SKM-1 treated with dmso at 0.1 percent for 144 hours (cell line): Measurements from ENCODE around the gene GFM1.
A peak's percentile ranks its signal among the peaks of the same experiment; 100 is the strongest.

Source experiments
- DNase-seq: peaks from one replicate; lab custom pipeline; 2025; ENCODE audit not compliant: unreplicated experiment; lab: John Stamatoyannopoulos, UW

GFM1 gene

GRCh38 chr3:158644345-158644908, at the start of gene GFM1:
Gene GFM1, plus strand, starts transcription at chr3:158644527. Its CDS starts 108 bp downstream, at chr3:158644635.
- DNase-seq: peak; percentile 98

GRCh38 chr3:158600787-158601186, 43.5 kb upstream of the GFM1 start:
- no peak for DNase-seq

DNA sequence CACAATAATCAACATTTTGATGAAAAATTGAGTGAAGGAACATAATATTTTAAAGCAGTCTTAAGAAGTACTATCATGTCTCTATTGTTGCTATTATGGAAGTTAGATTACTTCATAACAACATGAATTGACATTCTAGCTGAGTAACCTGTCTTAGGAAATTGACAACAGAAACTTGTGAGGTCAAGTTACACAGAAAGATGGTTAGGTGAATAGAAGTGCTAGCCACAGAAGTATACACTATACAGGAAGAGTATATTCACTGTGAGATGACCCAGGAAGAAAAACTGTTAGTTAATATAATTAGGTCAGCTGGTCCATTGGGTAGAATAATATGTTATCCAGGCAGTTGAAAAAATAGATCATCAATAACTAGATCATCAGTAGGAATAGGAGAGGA, 42.1 kb upstream of the GFM1 start:
- no peak for DNase-seq

- DNase-seq: no peak
Observed at GRCh38 chr3:158617982-158618875, 26.1 kb upstream of the GFM1 start.

GRCh38 chr3:158625881-158626280, 18.4 kb upstream of the GFM1 start:
- no peak for DNase-seq

DNA sequence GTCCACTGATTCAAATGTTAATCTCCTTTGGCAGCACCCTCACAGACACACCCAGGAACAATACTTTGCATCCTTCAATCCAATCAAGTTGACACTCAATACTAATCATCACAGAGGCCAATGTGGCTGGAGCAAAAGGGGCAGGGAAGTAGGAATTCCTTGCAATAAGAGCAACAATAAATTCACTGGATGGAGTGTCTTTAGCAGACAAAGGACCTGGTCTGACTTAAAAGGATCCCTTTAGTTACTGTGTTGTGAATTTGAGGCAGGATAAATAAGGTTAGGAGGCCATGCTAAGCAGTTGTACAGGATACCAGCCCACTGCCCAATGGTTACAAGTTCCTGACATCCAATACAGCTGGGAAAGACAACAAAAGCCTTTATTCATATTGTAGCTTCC, 12.3 kb upstream of the GFM1 start:
- DNase-seq: no peak

DNA sequence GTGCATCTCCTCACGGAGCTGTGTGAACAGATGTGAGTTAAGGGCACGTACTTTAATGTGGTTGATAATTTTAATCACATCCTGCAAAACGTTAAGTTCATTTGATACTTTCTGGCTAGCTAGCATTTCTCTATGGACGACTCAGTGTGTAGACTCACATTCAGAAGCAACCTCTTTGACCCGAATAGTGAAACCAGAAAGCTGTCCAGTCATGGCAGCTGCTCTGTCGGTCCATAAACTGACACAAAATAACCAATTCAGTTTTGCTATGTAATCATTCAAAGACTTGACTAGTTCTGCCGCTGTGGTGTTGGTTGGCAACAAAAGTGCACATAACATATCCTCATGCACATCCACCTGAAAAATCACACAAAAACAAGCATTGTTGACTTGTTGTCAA, 3.7 kb upstream of the GFM1 start:
- DNase-seq: no peak

DNA sequence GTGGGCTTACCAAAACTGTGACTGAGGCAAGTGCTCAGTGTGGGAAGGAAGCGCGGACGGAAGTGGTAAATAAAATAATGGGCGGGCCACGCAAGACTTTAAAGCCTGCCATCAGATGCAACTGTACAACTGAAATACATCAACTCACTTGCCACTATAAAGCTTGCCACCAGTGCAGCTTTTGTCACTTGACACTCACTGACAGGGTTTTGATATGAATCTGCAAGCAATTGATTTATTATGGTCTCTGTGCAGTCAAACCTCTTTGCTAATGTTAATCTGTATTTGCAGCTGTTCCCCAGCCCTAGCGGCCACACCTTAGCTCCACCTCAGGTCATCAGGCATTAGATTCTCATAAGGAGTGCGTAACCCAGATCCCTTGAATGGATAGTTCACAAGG, 2.3 kb upstream of the GFM1 start:
- no peak for DNase-seq

DNA sequence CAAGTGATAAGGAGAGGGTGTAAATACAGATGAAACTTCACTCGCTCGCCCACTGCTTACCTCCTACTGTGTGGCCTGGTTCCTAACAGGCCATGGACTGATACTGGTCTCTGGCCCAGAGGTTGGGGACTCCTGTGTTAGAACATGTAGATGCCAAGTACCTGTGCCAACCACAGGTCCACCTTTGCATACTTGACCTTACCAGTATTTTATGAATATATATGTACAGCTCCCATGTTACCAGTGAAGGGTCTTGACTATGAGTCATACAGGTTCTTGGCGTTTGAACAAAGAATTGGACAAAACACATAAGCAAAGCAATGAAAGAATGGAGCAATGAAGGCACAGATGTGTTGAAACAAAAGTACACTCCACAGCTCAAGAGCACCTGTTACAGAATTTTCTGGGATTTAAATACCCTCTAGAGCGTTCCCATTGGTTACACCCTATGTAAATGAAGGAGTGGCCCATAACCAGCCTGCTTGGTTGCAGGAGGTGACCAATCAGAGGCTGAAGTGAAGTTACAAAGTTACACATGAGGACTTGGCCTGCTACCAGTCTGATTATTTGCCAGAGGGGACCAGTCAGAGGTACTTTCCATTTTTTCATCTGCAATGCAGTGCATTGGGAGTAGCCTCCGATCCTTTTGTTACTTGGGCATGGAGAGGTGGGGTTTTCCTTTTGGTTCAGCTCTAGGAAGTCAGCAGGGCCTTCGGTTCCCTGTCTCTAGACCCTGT, 1.7 kb upstream of the GFM1 start:
- no peak for DNase-seq

- no peak for DNase-seq
Observed at GRCh38 chr3:158649791-158650190, 5.5 kb downstream of the GFM1 start.

DNA sequence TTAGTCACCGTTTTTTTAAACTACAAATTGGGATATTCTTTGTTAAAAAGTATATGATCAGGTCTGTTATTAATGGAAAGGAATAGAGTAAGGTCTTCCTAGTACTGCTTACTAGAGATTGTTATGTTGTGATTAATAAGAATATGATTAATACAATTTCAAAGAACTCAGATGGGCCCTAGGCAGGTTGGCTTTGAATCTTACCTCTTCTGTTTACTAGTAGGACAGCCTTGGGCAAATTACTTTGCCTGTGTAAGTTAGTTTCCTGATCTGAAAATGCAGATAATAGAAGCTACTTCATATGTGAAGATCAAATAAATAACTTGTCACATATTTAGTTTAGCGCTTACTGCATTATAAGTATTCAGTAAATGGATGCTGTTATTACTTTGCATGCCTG, 6.9 kb downstream of the GFM1 start:
- no peak for DNase-seq

GRCh38 chr3:158652463-158652862, 8.1 kb downstream of the GFM1 start:
- DNase-seq: no peak

GRCh38 chr3:158658889-158659288, 14.6 kb downstream of the GFM1 start:
- DNase-seq: no peak

GRCh38 chr3:158659454-158660237, 15.3 kb downstream of the GFM1 start:
- peak; percentile 64 for DNase-seq

GRCh38 chr3:158660711-158661110, 16.4 kb downstream of the GFM1 start:
- no peak for DNase-seq

DNA sequence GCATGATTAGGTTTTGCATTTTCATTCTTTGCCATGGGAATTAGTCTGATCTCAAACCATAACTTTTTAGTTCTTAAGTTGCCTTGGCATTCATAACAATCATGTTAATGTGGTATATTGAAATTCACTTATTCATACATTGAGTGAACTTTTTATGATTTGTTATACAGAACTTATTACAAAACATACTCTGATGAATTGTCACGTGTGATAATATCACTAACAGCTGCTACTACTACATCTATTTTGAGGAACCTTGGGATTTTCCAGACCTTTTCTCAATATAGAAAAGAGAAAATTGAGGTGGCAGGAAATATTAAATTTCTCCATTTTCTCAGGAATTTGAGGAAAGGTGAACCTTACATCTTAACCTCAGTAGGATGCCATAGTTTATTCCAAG, 18.9 kb downstream of the GFM1 start:
- DNase-seq: no peak

GRCh38 chr3:158663832-158664231, 19.5 kb downstream of the GFM1 start:
- no peak for DNase-seq

GRCh38 chr3:158666416-158666815, 22.1 kb downstream of the GFM1 start:
- DNase-seq: no peak

GRCh38 chr3:158668506-158668905, 24.2 kb downstream of the GFM1 start:
- no peak for DNase-seq

DNA sequence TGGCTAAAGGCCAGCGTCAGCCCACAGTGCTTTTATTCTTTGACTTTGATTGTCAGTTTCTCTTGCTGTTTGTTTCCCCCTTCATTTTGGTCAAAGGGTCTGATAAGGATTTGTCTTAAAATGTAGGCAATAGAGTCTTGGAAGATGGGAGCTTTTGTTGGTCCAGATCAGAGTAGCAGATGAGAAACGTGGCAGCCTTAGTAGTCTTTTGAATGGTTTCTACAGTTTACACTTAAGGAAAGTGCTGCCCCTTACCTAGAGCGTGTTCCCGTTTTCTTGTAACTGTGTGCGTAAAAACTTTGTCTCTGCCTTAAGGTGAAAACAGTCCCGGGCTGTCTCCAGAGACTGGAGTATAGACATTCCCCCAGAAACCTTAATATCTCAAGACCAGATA, 27.5 kb downstream of the GFM1 start:
- no peak for DNase-seq
